ENCODE measurements around the gene CASTOR1.

DNA sequence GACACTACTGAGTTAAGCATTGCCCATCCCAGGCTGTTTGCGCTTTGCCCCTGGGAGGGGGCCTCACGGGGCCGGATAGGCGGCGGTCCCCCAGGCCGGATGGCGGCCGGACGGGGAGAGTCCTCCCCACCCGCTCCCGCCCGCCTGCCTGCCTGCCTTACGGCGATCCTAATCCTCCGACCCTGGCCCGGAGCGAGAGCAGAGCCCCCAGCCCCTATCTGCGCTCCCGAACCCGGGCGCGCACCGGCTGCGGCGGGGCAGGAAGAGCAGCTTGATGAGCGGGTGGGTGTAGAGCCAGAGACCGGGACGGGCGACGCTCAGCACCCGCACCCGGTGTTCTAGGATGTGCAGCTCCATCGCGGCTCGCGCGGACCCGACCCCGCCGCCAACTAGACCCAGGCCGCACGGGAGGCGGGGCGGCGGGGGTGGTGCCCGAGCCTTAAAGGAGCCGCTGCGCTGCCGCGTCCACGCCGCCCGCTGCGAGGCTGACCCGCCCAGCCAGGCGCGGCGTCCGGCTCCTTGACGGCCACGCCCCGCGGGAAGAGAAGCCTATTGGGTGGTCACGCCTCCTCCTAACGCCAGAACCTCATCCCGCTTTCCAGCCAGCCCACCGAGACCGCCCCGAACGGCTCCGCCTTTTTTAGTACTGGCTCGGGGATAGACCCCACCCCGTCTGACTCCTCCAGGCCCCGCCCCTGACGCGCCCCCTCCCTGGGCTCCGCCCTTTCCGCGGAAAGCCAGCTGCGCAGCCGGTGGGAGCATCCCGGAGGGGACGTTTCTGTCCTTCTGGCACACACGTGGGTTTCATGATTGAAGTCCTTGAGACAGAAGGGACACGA lies at the start of gene CASTOR1:
- TF ChIP-seq, protein P1, sequence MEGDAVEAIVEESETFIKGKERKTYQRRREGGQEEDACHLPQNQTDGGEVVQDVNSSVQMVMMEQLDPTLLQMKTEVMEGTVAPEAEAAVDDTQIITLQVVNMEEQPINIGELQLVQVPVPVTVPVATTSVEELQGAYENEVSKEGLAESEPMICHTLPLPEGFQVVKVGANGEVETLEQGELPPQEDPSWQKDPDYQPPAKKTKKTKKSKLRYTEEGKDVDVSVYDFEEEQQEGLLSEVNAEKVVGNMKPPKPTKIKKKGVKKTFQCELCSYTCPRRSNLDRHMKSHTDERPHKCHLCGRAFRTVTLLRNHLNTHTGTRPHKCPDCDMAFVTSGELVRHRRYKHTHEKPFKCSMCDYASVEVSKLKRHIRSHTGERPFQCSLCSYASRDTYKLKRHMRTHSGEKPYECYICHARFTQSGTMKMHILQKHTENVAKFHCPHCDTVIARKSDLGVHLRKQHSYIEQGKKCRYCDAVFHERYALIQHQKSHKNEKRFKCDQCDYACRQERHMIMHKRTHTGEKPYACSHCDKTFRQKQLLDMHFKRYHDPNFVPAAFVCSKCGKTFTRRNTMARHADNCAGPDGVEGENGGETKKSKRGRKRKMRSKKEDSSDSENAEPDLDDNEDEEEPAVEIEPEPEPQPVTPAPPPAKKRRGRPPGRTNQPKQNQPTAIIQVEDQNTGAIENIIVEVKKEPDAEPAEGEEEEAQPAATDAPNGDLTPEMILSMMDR (conservative IDR thresholded peaks at IDR 0.05 in 1 of 2, IDR thresholded peaks at IDR 0.05 in 1 of 2; ENCODE audit: low read depth in 1 of 2, low read length in 2 of 2), result no peak
- no peak for TF ChIP-seq EZH2 (IDR thresholded peaks at IDR 0.05; ENCODE audit: low read length, missing control alignments)

All from fibroblast of lung (primary cell).